ENCODE results near the gene SPATA9. TPM values are rescaled to one million over a fixed set of nuclear protein-coding genes. Genes with fewer than 3 reads are reported as not detected.

SPATA9 gene
- total and polyA plus RNA-seq, 2 donors (not counting 1 experiment from before 2014, with no cell fraction given) = not detected

- 94% methylated on average over 2 of the region's 2 CpGs for WGBS (ENCODE audit: insufficient coverage)
- no peak for TF ChIP-seq CTCF (IDR thresholded peaks at IDR 0.05)
- TF ChIP-seq EZH2 (IDR thresholded peaks at IDR 0.05; ENCODE audit: borderline replicate concordance, insufficient read depth, low read depth, low read length, poor library complexity, severe bottlenecking) = no peak
- Histone ChIP-seq H4K20me1 (ENCODE audit: control insufficient read depth, insufficient read depth, low read length, poor library complexity, severe bottlenecking) (no peaks in the 10 kb centered on the region), H2AFZ (ENCODE audit: insufficient read depth, low read depth, low read length, poor library complexity, severe bottlenecking) (no peak overlapping the region), H3K9me3 (ENCODE audit: control extremely low read depth in 1 of 3, control insufficient read depth in 2 of 3, insufficient read depth in 1 of 3, low read length in 2 of 3) (no peaks in the 10 kb centered on the region), H3K9ac (ENCODE audit: low read length) (no peak overlapping the region), H3K36me3 (replicated peaks in 1 of 2; ENCODE audit: control extremely low read depth in 1 of 2, control insufficient read depth in 1 of 2, extremely low read depth in 1 of 2, insufficient read depth in 2 of 2, low read length in 1 of 2) (no peaks in the 10 kb centered on the region), H3K4me1 (ENCODE audit: control insufficient read depth in 2 of 2, insufficient read depth in 2 of 2, low read length in 2 of 2) (no peaks in the 10 kb centered on the region), H3K27me3 (replicated peaks in 1 of 4; ENCODE audit: control extremely low read depth in 1 of 4, control insufficient read depth in 3 of 4, insufficient read depth in 4 of 4, low read length in 3 of 4) (peaks cover 0 to 7% (median 0%) of the 10 kb centered on the region in 4 experiments), H3K4me3 (ENCODE audit: control extremely low read depth in 1 of 5, extremely low read depth in 1 of 5, insufficient read depth in 1 of 5, low read depth in 2 of 5, low read length in 4 of 5) (no peak overlapping the region), H3K4me2 (replicated peaks; ENCODE audit: low read depth, low read length, poor library complexity, severe bottlenecking) (no peak overlapping the region), H3K27ac (ENCODE audit: low read length in 2 of 2) (no peak overlapping the region), H3K79me2 (ENCODE audit: control insufficient read depth, insufficient read depth, low read length) (no peaks in the 10 kb centered on the region)
- CTCF ChIA-PET = no interaction called here
- H3K27me3 Mint-ChIP-seq = peaks cover 12% of the 10 kb centered on the region
- intact Hi-C loops (cut with micrococcal nuclease) = no loop called here
- H3K9me3 Mint-ChIP-seq (ENCODE audit: insufficient read depth) = peaks cover 4% of the 10 kb centered on the region
- no peak for DNase-seq
- POLR2A ChIA-PET = no interaction called here
- no peak for ATAC-seq (ENCODE audit: low read depth)
- H3K4me1 Mint-ChIP-seq = no peaks in the 10 kb centered on the region
- H3K4me3 Mint-ChIP-seq = no peak overlapping the region
- no peak overlapping the region for H3K27ac Mint-ChIP-seq
Observed at GRCh38 chr5:95686651-95687050, 3.9 kb upstream of the SPATA9 start.

- H3K9me3 Mint-ChIP-seq (ENCODE audit: insufficient read depth) = no peaks in the 10 kb centered on the region
- ChIA-PET CTCF (no interaction called here), POLR2A (no interaction called here)
- TF ChIP-seq CTCF (IDR thresholded peaks at IDR 0.05) = no peak
- ATAC-seq (ENCODE audit: low read depth) = no peak
- Histone ChIP-seq H3K27me3 (replicated peaks in 1 of 4; ENCODE audit: control extremely low read depth in 1 of 4, control insufficient read depth in 3 of 4, insufficient read depth in 4 of 4, low read length in 3 of 4) (peaks cover 0 to 7% (median 0%) of the 10 kb centered on the region in 4 experiments), H3K9ac (ENCODE audit: low read length) (no peak overlapping the region), H3K79me2 (ENCODE audit: control insufficient read depth, insufficient read depth, low read length) (no peaks in the 10 kb centered on the region), H4K20me1 (ENCODE audit: control insufficient read depth, insufficient read depth, low read length, poor library complexity, severe bottlenecking) (no peaks in the 10 kb centered on the region), H3K36me3 (replicated peaks in 1 of 2; ENCODE audit: control extremely low read depth in 1 of 2, control insufficient read depth in 1 of 2, extremely low read depth in 1 of 2, insufficient read depth in 2 of 2, low read length in 1 of 2) (no peaks in the 10 kb centered on the region), H3K4me1 (ENCODE audit: control insufficient read depth in 2 of 2, insufficient read depth in 2 of 2, low read length in 2 of 2) (no peaks in the 10 kb centered on the region), H3K9me3 (ENCODE audit: control extremely low read depth in 1 of 3, control insufficient read depth in 2 of 3, insufficient read depth in 1 of 3, low read length in 2 of 3) (no peaks in the 10 kb centered on the region), H3K27ac (ENCODE audit: low read length in 2 of 2) (no peak overlapping the region), H2AFZ (ENCODE audit: insufficient read depth, low read depth, low read length, poor library complexity, severe bottlenecking) (no peak overlapping the region), H3K4me3 (ENCODE audit: control extremely low read depth in 1 of 5, extremely low read depth in 1 of 5, insufficient read depth in 1 of 5, low read depth in 2 of 5, low read length in 4 of 5) (no peak overlapping the region), H3K4me2 (replicated peaks; ENCODE audit: low read depth, low read length, poor library complexity, severe bottlenecking) (no peak overlapping the region)
- H3K27me3 Mint-ChIP-seq = peaks cover 20% of the 10 kb centered on the region
- H3K4me1 Mint-ChIP-seq = no peaks in the 10 kb centered on the region
- no peak overlapping the region for H3K27ac Mint-ChIP-seq
- WGBS (ENCODE audit: insufficient coverage) = no CpG with 5 or more reads among the region's 2 CpGs
- intact Hi-C loops (cut with micrococcal nuclease) = no loop called here
- DNase-seq = no peak
- H3K4me3 Mint-ChIP-seq = no peak overlapping the region
Observed at GRCh38 chr5:95684361-95684760, 1.6 kb upstream of the SPATA9 start.

All from B cell (primary cell).